Suppressor macrophage treated with lipopolysaccharide for 1 hour (primary cell): Measurements from ENCODE around the gene STPG1.
"Not testable (repeated sequence)": the region's sequence is repeated elsewhere in the genome, so short reads cannot be mapped to it uniquely, and the experiment has no call there.

ENCODE experiments used
- DNase-seq, 3 donors: peaks; one replicate each; pipeline ENCODE4 v3.0.0-alpha.2; 2020 to 2022

Gene STPG1

GRCh38 chr1:24413350-24414163 lies at the start of gene STPG1:
STPG1 (minus strand) TSS chr1:24413782; CDS start chr1:24401388, 12,394 bp downstream.
- peak; percentile 89 to 95 (median 89) for DNase-seq

GRCh38 chr1:24462128-24462527 lies 48.5 kb upstream of the STPG1 start:
- not testable (repeated sequence) for DNase-seq

GRCh38 chr1:24459551-24460266 lies 46.1 kb upstream of the STPG1 start:
- no peak for DNase-seq

GRCh38 chr1:24457866-24458265 lies 44.3 kb upstream of the STPG1 start:
- no peak for DNase-seq

- DNase-seq: no peak
Measured at GRCh38 chr1:24455272-24455671, 41.7 kb upstream of the STPG1 start.

- DNase-seq: peak; percentile 73 to 83 (median 74)
Measured at GRCh38 chr1:24454673-24455072, 41.1 kb upstream of the STPG1 start.

- DNase-seq: peak in 2 of 3 donors; percentile 13 to 26
Measured at GRCh38 chr1:24452922-24453485, 39.4 kb upstream of the STPG1 start.

- no peak for DNase-seq
Measured at GRCh38 chr1:24451746-24452145, 38.2 kb upstream of the STPG1 start.

GRCh38 chr1:24450857-24451397 lies 37.3 kb upstream of the STPG1 start:
- DNase-seq: no peak

- no peak for DNase-seq
Measured at GRCh38 chr1:24450316-24450715, 36.7 kb upstream of the STPG1 start.

GRCh38 chr1:24446446-24446845 lies 32.9 kb upstream of the STPG1 start:
- not testable (repeated sequence) for DNase-seq

- DNase-seq: no peak
Measured at GRCh38 chr1:24443241-24443656, 29.7 kb upstream of the STPG1 start.

GRCh38 chr1:24442764-24443163 lies 29.2 kb upstream of the STPG1 start:
- DNase-seq: no peak

GRCh38 chr1:24441996-24442668 lies 28.6 kb upstream of the STPG1 start:
- no peak for DNase-seq

- DNase-seq: no peak
Measured at GRCh38 chr1:24441480-24441879, 27.9 kb upstream of the STPG1 start.

- no peak for DNase-seq
Measured at GRCh38 chr1:24440436-24440835, 26.9 kb upstream of the STPG1 start.

GRCh38 chr1:24438423-24438901 lies 24.9 kb upstream of the STPG1 start:
- DNase-seq: no peak

- DNase-seq: no peak
Measured at GRCh38 chr1:24437631-24438396, 24.2 kb upstream of the STPG1 start.

GRCh38 chr1:24435782-24436365 lies 22.3 kb upstream of the STPG1 start:
- DNase-seq: no peak

GRCh38 chr1:24427545-24427862 lies 13.9 kb upstream of the STPG1 start:
- DNase-seq: no peak

GRCh38 chr1:24426744-24427544 lies 13.4 kb upstream of the STPG1 start:
- no peak for DNase-seq
